ENCODE measurements around the gene TMEM131L.

TMEM131L gene

GRCh38 chr4:153521999-153522801 is 56.0 kb downstream of the TMEM131L start:
- Histone ChIP-seq H3K36me3 (ENCODE audit: control insufficient read depth, insufficient read depth, low read length) (peaks cover 4% of the 10 kb centered on the region), H3K4me3 (replicated peaks; ENCODE audit: low read depth, low read length) (peak overlapping the region; percentile 36), H3K27me3 (replicated peaks; ENCODE audit: control insufficient read depth, insufficient read depth, low read length) (no peaks in the 10 kb centered on the region)
- DNase-seq (ENCODE audit: extremely low read depth, insufficient read length) = peak; percentile 61
- TF ChIP-seq CTCF (IDR thresholded peaks at IDR 0.05; ENCODE audit: insufficient read depth, low read length, poor library complexity, severe bottlenecking) = no peak

- Histone ChIP-seq H3K27me3 (replicated peaks; ENCODE audit: control insufficient read depth, insufficient read depth, low read length) (no peaks in the 10 kb centered on the region), H3K4me3 (replicated peaks; ENCODE audit: low read depth, low read length) (peak overlapping the region; percentile 34), H3K36me3 (ENCODE audit: control insufficient read depth, insufficient read depth, low read length) (peaks cover 4% of the 10 kb centered on the region)
- no peak for TF ChIP-seq CTCF (IDR thresholded peaks at IDR 0.05; ENCODE audit: insufficient read depth, low read length, poor library complexity, severe bottlenecking)
- DNase-seq (ENCODE audit: extremely low read depth, insufficient read length) = peak; percentile 68
These were observed 56.6 kb downstream of the TMEM131L start for GRCh38 chr4:153522802-153523094.

- no peak for TF ChIP-seq CTCF (IDR thresholded peaks at IDR 0.05; ENCODE audit: insufficient read depth, low read length, poor library complexity, severe bottlenecking)
- no peak for DNase-seq (ENCODE audit: extremely low read depth, insufficient read length)
- no peak overlapping the region; the same call in 1 of the 2 replicates for H3K4me3 ChIP-seq (replicated peaks; ENCODE audit: low read depth, low read length)
- peaks cover 4% of the 10 kb centered on the region for H3K36me3 ChIP-seq (ENCODE audit: control insufficient read depth, insufficient read depth, low read length)
- no peaks in the 10 kb centered on the region for H3K27me3 ChIP-seq (replicated peaks; ENCODE audit: control insufficient read depth, insufficient read depth, low read length)
These were observed 57.1 kb downstream of the TMEM131L start for GRCh38 chr4:153523164-153523796.

GRCh38 chr4:153523941-153524386 is 57.8 kb downstream of the TMEM131L start:
- no peaks in the 10 kb centered on the region for H3K27me3 ChIP-seq (replicated peaks; ENCODE audit: control insufficient read depth, insufficient read depth, low read length)
- TF ChIP-seq CTCF (IDR thresholded peaks at IDR 0.05; ENCODE audit: insufficient read depth, low read length, poor library complexity, severe bottlenecking) = no peak
- H3K4me3 ChIP-seq (replicated peaks; ENCODE audit: low read depth, low read length) = no peak overlapping the region; the same call in 1 of the 2 replicates
- no peak for DNase-seq (ENCODE audit: extremely low read depth, insufficient read length)
- peaks cover 4% of the 10 kb centered on the region for H3K36me3 ChIP-seq (ENCODE audit: control insufficient read depth, insufficient read depth, low read length)

GRCh38 chr4:153524682-153525081 is 58.5 kb downstream of the TMEM131L start:
- TF ChIP-seq CTCF (IDR thresholded peaks at IDR 0.05; ENCODE audit: insufficient read depth, low read length, poor library complexity, severe bottlenecking) = no peak
- Histone ChIP-seq H3K27me3 (replicated peaks; ENCODE audit: control insufficient read depth, insufficient read depth, low read length) (no peaks in the 10 kb centered on the region), H3K36me3 (ENCODE audit: control insufficient read depth, insufficient read depth, low read length) (peaks cover 2% of the 10 kb centered on the region), H3K4me3 (replicated peaks; ENCODE audit: low read depth, low read length) (no peak overlapping the region)
- DNase-seq (ENCODE audit: extremely low read depth, insufficient read length) = no peak
